Ramos (cell line): ENCODE results near the gene KLHL13.

Experiments
- in situ Hi-C: fragments of 300-500 bp; cut with MboI; formaldehyde crosslinking; loops from one replicate; pipeline ENCODE4 v1.14.3; 2022; ENCODE audit warnings: low sequenced_read_pairs; ENCODE audit not compliant: unreplicated experiment

The KLHL13 gene

DNA sequence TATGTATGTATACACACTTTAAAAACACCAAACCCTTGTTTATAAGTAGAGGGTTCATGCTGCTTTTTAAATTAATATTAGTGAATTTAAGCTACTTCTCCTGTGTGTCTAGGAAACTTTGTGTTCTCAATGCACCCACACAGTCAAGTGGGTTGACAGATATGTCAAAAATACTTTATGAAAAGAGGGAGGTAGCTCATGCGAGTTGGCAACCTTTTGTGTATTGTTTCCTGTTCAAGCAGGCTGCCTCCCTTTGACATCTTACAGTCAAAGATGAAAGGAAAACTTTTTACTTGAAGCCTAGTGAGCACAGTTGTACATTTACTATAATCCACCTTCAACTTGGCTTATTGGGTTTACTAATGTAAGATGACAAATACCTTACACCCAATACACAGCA lies 218.4 kb downstream of the KLHL13 start:
- in situ Hi-C loops: no loop called here

DNA sequence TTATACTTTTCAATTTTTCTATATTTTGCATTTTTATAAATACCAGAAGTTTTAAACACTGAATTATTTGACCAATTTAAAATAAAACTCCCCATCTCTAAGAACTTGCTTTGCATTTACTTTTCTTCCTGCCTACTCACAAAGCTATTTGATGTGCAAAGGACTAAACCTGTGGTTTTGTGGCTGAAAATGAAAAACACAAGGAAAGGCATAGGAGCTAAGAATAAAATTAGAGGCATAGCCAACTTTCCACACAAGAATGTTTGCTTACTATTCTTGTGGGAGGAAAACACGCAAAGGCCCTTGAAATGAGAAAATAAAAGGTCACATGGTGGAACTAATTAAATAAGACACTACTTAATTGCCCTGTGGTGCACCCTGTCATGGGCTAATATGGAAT lies 221.2 kb downstream of the KLHL13 start:
- in situ Hi-C loops: no loop called here

DNA sequence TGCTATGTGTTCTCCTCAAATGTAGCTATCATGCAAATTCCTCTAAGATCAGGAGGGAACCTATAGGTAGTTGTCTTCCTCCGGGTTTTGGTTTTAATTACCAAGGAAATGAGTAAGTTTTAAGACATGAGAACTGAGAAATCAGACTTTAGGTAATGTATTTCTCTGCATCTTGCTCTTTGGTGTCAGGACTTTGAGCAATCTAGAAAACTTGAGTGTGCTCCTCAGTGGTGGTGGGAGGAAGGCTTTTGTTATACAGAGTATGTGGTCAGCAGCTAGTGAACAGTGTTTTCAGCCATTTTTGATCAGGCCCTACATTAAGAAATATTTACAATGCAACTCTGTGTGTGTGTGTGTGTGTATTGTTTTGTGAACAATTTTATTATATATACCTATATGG lies 224.1 kb downstream of the KLHL13 start:
- in situ Hi-C loops: no loop called here

DNA sequence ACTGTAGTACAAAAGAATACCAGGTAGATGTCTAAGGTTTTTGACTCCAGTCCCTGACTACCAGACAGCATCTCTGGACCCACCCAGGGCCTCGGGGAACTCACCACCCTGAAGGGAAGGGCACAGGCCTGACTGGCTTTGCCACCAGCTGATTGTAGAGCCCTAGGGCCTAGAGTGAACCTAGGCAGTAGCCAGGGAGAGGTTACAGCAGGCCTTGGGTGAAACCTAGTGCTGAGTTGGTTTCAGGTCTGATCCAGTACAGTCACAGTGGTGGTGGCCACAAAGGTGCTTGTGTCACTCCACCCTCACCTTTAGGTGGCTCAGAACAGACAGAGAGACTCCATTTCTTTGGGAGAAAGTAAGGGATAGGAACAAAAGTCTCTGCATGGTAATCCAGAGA lies 244.8 kb downstream of the KLHL13 start:
- in situ Hi-C loops: no loop called here

DNA sequence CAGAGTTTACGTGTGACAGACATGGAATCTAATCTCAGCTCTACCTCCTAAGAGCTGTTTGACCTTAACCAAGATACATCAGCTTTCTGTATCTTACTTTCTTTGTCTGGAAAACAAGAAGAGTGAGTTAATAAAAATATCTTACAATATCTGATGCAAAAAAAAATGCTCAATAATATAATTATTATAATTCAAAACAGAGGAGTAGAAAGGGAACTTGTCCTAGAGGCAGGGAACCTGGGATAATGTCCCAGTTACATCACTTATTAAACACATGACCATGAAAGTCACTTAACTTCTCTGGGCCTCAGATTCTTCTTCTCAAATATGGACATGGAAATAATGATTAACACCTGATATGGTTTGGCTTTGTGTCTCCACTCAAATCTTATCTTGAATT lies 256.1 kb downstream of the KLHL13 start:
- in situ Hi-C loops: no loop called here

DNA sequence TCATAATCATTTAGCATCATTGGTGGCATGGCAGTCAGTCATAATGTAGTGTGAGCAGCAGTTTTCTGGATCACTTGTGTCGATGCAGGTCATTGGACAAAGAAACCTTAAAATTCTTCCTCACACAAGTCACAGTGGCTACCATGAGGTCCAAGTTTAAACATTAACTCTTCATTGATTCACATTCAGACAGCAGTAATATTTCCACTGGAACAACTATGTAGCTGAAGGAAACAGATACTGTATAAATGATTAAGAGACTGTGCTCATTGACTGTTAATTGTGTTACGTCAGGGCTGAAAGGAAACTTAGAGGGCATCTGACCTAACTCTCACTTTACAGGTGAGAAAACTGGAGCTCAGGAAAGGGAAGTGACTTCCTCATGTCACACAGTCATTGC lies 261.8 kb downstream of the KLHL13 start:
- in situ Hi-C loops: no loop called here

DNA sequence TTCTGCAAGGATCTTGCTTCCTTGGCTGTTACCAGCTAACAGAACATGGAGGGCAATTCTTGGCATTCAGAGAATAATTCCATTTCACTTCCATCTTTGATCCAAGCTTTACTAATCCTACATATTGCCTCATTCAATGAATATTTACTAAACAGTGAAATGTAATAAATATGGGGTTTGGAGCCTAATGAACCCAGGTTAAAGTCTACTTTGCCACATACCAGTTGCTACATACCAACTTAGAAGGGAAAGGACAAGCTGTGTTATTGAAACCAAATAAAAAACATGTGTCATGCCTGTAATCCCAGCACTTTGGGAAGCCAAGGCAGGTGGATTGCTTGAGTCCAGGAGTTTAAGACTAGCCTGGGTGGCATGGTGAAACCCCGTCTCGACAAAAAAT lies 265.6 kb downstream of the KLHL13 start:
- in situ Hi-C loops: no loop called here
